Measurements from ENCODE around the gene DYRK2.
A peak's percentile ranks its signal among the peaks of the same experiment; 100 is the strongest.
"Not testable (repeated sequence)": the region's sequence is repeated elsewhere in the genome, so short reads cannot be mapped to it uniquely, and the experiment has no call there.

DYRK2 gene

DNA sequence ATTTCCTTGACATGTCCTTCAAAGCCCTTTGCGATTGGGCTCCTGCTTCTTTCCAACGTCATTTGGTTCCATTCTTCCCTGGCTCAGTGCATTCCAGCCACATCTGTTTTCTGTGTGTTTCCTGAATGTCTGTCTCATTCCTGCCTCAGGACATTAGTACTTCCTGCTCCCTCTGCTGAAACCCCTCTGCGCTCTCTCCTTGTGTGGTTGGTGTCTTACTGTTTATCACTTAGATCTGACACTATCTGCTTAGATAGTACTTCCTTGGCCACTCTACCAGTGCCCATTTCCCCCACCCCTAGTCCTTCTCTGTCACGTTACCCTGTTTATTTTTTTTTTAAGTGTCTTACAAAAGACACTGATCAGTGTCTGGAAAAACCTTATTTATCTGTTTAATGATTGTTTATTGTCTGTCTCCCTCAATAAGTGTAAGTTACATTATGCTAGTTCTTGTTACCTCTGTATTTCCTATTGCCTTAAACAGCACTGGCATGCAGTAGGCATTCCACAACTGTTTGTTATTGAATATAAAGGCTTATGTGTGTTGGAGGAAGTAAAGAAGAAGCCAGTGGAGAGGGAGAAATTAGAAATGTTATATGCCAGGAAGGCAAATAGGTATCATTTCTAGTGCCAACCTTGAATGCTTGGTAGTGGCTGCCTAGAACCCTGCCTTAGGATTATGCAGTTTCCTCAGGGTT is 21.5 kb downstream of the DYRK2 start:
- no peak for DNase-seq (ENCODE audit: low read depth in 2 of 2, low spot score in 1 of 2)

DNA sequence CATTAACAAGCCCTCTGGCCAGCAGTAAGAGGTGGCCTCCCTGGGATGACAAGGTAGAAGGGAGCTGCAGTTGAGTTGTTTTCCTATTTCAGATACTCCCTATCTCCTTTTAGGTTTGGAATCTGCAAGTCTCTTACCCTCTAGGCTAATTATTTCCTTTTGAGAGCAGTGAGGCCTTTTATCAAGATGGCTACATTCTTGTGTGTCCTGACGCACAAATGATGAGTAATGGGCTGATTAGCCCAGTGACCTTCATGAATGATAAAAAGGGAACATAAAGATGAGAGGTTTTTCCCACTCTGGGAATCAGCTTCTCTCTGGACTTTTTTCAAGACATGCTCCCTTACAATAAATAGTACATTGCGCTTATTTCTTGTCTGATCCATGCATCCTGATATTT is 22.9 kb downstream of the DYRK2 start:
- no peak for DNase-seq (ENCODE audit: low read depth in 2 of 2, low spot score in 1 of 2)

DNA sequence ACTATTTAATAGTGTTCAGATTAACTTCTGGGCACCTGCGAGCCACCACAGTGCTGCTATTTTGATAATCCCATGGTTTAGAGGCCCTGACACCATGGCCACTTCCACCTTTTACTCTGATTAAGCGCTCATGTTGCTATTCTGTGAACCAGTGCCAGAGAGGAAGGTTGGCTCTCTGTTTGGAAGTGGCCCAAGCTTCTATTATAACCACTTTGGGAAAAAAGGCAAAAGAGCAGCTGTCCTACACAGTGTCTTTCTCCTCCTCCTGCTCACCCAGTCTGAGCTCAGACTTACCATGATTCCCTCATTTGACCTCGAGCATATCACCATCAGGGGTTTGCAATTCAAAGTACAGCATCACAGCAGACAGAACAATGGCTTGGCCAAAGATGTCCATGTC is 23.3 kb downstream of the DYRK2 start:
- no peak for DNase-seq (ENCODE audit: low read depth in 2 of 2, low spot score in 1 of 2)

DNA sequence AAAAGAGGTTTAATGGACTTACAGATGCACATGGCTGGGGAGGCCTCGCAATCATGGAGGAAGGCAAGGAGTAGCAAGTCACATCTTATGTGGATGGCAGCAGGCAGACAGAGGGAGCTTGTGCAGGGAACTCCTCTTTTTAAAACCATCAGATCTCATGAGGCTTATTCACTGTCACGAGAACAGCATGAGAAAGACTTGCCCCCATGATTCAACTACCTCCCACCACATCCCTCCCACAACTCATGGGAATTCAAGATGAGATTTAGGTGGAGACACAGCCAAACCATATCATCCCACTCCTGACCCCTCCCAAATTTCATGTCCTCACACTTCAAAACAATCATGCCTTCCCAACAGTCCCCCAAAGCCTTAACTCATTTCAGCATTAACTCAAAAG is 24.0 kb downstream of the DYRK2 start:
- DNase-seq (ENCODE audit: low read depth in 2 of 2, low spot score in 1 of 2), result not testable (repeated sequence)

DNA sequence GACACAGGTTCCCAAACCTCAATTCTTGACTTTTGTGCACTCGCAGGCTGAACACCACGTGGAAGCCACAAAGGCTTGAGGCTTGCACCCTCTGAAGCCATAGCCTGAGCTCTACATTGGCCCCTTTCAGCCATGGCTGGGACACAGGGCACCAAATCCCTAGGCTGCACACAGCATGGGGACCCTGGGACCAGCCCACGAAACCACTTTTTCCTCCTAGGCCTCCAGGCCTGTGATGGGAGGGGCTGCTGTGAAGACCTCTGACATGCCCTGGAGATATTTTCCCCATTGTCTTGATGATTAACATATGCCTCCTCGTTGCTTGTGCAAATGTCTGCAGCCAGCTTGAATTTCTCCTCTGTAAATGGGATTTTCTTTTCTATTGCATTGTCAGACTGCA is 25.0 kb downstream of the DYRK2 start:
- DNase-seq (ENCODE audit: low read depth in 2 of 2, low spot score in 1 of 2), result not testable (repeated sequence)

DNA sequence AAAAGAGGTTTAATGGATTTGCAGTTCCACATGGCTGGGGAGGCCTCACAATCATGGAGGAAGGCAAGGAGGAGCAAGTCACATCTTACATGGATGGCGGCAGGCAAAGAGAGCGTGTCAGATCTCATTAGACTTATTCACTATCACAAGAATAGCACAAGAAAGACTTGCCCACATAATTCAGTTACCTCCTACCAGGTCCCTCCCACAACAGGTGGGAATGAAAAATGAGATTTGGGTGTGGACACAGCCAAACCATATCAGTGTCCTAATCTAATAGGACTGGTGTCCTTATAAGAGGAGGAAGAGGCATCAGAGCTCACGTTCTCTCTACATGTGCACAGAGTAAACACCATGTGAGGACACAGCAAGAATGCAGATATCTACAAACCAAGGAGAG is 25.9 kb downstream of the DYRK2 start:
- DNase-seq (ENCODE audit: low read depth in 2 of 2, low spot score in 1 of 2), result no peak

DNA sequence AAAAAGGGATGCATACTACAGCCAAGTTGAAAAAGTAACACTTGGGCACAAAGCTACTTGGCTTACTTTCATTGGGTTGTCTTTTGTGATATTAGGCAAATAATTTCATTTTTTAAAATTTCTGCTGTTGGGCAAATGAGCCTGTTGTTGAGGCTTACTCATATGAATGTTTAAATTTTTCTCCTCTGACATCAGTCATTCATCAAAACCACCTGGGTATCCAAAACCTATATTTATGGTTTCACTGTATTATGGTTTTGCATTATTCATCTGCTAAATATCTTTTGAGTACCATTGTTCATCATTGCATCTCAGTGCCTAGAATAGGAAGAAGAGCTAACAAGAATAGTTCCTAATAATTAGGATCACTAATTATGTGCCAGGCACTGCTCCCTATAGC is 28.1 kb downstream of the DYRK2 start:
- DNase-seq (ENCODE audit: low read depth in 2 of 2, low spot score in 1 of 2), result no peak

DNA sequence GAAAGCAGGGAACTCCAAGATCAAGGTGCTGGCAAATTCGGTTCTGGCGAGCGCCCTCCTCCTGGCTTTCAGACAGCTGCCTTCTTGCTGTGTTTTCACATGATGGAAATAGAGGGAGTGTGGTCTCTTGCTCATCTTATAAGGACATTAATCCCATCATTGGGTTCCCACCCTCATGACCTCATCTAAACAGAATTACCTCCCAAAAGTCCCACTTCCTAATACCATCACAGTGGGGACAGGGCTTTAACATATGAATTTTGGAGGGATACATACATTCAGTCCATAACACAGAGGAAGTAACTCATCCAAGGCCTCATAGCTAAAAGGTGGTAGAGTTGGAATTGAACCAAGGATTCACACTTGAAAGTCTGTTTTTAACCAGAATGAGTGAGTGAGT is 28.6 kb downstream of the DYRK2 start:
- DNase-seq (ENCODE audit: low read depth in 2 of 2, low spot score in 1 of 2), result no peak

DNA sequence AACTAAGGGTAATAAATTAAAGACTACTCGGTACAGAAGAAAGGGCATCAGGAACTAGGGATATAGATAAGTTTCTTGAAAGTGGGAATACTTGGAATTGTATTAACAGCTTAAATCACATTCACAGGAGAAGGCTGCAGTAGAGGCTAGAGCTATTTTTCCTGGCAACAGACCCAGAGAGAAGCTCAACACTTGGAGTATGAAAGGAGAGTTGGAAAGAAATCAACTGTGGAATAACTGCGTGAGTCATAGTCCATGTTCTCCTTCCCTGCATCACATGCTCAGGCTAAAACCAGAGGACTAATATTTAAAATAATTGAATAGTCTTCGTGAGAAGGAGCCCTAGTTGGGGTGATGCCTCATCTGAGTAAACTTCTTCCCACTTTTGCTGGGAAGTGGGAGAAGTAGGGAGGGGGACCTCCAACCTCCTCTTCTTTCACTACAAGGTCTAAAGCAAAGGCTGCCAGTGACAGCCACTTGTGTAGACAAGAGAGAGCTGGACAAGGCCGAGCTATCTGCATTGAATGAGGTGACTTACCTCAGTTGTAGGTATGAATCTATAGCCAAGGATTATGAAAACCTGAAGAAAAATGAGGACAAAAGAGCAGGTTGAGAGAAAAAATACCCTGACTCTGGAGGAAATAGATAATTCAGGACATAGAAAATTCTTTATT is 32.7 kb downstream of the DYRK2 start:
- no peak for DNase-seq (ENCODE audit: low read depth in 2 of 2, low spot score in 1 of 2)

DNA sequence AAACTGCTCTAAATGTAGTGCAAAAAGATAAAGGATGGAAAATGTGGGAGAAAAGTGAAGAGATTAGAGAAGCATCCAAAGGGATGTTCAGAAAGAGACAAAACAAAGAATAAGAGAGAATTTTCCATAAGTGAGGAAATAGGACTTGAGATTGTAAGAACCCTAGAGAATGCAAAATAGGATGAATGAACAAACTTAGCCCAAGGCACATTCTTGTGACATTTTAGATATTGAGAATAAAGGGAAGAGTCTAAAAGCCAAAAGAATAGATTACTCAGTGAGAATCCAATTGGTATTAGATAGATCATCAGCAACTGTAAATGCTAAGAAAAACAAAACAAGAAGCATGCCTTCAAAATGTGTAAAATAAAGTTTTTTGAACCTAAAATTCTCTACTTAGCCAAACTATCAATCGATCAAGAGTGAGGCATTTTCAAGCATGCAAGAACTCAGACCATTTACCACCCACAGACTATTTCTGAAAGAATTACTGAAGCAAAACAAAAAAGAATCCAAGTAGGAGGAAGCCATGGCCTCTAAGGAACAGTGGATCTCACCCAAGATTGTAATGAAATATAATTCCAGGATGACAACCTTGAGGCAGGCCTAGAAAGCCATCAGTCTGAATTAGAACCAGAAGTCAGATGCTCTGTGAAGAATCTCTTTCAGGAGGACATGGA is 33.5 kb downstream of the DYRK2 start:
- no peak for DNase-seq (ENCODE audit: low read depth in 2 of 2, low spot score in 1 of 2)

DNA sequence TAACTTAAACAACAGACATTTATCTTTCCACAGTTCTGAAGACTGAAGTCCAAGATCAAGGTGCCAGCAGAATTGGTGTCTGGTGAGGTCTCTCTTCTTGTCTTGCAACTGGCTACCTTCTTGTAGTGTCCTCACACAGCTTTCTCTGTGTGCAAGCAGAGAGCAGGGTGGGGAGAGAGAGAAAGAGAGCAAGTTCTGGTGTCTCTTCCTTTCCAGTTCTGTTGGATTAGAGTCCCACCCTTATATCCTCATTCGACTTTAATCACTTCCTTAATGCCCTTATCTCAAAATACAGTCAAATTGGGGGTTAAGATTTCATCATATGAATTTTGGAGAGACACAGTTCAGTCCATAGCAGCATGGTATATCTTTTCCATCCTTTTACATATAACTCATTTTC is 40.8 kb downstream of the DYRK2 start:
- DNase-seq (ENCODE audit: low read depth in 2 of 2, low spot score in 1 of 2), result no peak

DNA sequence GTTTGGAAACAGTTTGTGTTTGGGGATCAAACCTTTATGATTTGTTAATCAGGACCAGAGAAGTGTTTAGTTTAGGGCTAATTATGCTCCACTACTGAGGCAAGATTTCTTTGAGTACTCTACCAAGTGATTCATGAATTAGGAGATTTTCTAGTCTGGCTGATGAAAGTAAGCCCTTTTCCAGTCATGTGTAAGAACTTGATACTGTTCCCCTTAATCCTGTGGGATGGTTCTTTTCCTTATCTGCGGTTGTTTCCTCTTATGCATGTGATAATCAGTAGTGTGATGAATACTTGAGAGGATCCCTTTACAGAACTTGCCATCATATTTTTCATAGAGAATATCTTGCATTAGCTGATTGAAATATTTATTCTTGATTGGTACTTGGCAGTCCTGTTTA is 42.1 kb downstream of the DYRK2 start:
- no peak for DNase-seq (ENCODE audit: low read depth in 2 of 2, low spot score in 1 of 2)

DNA sequence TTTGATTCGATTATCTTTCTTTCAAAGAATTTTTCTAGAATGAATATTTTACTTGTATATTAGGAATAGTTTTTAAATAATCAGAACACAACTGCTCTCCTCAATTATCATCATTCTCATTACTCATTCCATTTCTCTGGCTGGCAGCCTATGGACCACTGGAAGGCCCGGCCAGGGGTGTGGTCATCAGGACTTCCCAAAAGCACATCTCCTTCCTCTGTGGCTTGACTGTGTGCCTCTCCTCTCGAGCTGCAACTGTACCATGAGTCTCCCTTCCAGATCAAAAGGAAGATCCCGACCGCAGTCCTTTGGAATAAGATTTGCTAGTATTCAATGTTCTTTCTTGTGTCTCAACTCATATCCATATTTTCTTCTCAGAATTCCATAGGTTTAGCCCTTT is 42.7 kb downstream of the DYRK2 start:
- DNase-seq (ENCODE audit: low read depth in 2 of 2, low spot score in 1 of 2), result no peak

DNA sequence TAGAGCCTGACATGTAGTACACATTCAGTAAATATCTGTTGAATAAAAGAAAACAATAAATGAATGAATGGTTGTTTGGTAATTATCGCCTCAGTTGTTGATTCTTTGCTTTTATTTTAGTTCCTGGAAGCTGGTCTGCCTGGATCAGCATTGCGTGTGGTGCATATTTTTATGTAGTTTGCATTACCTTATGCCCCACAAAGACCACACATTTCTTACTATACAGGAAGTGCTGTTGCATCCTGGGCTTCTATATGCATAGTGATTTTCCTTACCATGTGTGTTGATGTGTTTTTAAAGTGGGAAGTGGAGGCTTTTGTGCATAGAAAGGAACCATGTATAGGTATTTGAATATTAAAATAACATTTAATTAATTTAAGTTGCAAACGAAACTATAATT is 43.6 kb downstream of the DYRK2 start:
- DNase-seq (ENCODE audit: low read depth in 2 of 2, low spot score in 1 of 2), result no peak

DNA sequence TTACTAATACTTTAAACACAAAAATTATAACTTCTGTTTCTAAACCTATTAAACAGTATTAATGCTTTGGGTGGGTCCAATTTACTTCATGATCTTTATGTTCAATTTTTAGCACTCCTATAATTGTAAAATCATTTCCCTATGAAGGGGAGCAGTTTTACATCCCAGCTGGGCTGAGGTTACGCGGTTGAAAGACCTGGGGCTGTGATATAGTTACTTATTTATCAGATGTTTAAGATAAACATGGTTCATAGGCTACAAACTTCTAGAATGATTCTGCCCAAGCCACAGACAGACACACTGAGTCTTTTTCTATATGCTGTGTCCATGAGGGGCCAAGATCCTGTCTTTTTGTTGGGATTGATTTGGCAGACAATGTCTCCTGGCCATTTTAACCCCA is 44.4 kb downstream of the DYRK2 start:
- DNase-seq (ENCODE audit: low read depth in 2 of 2, low spot score in 1 of 2), result no peak

DNA sequence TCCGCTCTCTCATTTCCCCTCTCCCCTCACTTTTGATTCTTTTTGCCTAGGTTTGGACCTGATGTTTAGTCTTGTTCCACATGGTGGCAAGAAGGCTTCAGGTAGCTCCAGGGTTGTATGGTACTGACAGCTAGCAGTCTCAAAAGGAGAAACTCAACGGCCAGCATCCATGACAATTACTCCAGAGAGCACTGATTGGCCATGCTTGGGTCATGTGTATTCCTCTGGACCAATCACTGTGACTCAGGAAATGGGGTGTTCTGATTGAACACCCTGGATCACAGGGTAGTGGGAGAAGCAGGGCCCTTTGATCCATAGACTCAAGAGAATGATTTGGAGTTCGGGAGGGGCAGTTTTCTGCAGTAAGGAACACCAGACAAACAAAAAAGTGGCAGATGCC is 45.3 kb downstream of the DYRK2 start:
- no peak for DNase-seq (ENCODE audit: low read depth in 2 of 2, low spot score in 1 of 2)

DNA sequence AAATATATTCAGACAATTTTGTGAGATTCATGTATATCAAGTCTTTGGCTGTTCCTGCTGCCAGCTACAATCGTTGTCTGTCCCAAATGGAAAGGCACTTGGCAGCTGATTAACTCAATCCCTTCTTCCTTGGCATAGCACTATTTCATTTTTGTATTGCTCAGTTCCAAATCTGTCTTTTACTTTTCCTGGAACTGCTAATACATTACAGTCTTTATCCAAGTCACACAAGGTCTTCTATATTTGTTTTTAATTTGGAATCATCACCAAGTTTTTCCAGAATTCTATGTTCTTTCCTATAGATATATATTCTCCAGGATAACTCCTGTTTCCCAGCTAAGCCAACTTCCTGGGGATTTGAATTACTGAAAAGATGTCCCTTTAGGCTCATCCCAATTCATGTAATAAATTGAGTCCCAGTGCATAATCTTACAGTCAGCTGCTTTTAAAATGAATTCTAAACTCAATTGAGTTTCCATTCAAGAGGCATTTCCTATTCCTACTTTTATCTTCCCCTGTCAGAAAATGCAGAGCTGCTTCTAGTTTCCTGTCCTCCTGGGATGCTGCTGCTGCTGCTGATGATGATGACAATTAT is 45.9 kb downstream of the DYRK2 start:
- no peak for DNase-seq (ENCODE audit: low read depth in 2 of 2, low spot score in 1 of 2)

DNA sequence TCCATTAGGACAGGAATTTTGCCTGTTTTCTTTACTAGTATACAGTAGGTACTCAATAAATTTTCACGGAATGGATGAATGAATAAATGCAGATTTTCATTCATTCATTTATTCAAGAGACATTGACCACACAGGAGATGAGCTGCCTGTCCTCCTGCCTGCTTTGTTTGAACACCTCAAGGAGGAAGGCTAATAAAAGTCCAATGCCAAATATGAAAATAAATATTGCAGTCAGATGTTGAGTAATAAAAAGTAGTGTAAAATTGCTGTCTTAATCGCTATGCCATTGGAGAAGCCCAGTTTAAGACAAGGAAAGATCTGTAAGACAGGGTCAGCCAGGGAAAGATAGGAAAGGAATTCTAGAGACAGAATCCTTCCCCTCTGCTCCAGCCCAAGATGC is 47.4 kb downstream of the DYRK2 start:
- no peak for DNase-seq (ENCODE audit: low read depth in 2 of 2, low spot score in 1 of 2)

DNA sequence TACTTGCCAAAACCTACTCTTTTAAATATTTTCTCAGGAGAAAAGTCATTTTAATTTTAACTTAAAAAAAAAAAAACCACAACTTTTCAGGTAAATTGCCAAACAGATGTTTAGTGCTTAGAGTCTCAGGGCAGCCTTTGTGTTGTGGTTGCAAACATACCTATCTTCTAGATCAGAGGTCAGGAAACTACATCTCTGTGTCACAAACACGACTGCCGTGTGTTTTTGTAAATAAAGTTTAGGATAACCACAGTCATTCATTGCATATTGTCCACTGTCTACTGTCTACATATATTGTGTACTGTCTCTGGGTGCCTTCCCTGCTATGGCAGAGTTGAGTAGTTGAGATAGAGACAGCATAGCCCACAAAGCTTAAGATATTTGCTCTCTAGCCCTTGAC is 48.9 kb downstream of the DYRK2 start:
- no peak for DNase-seq (ENCODE audit: low read depth in 2 of 2, low spot score in 1 of 2)

DNA sequence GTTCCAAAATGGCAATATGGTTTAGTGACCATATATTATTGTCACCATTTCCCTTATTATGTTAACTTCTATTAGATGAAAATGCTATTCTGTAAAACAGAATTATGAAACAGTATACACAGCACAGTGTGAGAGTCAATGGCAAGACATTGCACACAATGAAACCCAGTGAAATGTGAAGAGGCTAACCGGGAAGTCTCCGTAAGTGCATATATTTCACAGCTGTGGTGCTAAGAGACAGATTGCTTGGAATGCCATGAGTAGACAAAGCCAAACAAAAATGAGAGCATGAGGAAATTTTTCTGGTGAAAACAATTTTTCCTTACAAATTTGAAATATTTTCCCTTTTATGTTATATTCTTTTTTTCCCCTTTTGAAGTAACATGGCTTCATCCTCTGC is 49.4 kb downstream of the DYRK2 start:
- no peak for DNase-seq (ENCODE audit: low read depth in 2 of 2, low spot score in 1 of 2)

DNA sequence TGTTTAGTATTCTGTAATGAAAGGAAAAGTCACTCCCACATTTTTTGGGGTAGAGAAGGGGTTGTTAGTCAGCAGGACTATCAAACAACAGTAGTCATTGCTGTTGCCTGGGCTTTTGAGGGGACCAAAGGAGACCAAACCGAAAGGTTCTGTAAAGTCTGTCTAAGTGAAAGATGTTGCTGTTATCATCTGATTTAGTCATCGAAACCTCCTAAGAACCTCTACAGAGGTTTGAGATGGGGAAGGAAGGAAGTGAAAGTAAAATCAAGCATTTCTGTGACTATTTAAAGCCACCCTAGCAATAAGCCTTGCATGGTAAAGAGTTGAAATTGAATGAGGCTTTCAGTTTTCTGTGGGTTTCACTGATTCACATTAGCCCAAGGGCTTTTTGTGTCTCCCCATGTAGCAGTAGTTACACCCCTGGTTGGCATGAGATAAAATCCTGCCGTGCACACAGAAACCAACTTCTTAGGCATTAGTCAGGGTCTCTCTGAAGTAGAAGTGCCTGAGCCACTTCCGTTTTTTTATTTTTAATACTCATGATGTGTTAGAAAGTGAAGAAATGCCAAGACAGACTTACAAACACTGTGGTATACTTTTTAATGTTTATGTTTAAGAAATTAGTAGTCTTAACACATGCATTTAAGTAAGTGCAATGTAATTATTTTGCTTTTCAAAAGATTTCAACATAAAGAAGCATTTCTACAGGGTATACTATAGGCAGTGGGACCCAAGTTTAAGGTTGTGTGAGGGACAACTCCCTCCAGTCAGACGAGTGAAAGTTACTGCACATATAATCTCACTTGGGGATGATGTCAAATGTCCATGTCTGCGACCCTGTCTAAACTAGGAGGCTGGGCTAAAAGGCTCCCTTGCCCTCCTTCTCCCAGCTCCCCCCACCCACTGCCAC is 50.4 kb downstream of the DYRK2 start:
- peak in 1 of 2 donors; percentile 26 for DNase-seq (ENCODE audit: low read depth in 2 of 2, low spot score in 1 of 2)
